A549 (cell line): ENCODE data around the gene TGIF2.

Experiments used
- CBX2 ChIP-seq: fragments of 200-600 bp; sonication (generic); IDR thresholded peaks from 2 replicates; pipeline ENCODE4 v1.6.1; 2016; ENCODE audit warnings: low read depth, mild to moderate bottlenecking, borderline replicate concordance
- FOSB ChIP-seq: fragments of 250-450 bp; sonication (Bioruptor Pico); IDR thresholded peaks from 2 replicates; pipeline ENCODE4 v1.5.0; 2020; ENCODE audit warnings: mild to moderate bottlenecking, moderate library complexity
- PHF8 ChIP-seq: fragments of 200-600 bp; sonication (generic); IDR thresholded peaks from 2 replicates; pipeline ENCODE4 v1.6.1; 2016; ENCODE audit warnings: low read depth, mild to moderate bottlenecking, antibody characterized with exemption, moderate library complexity, borderline replicate concordance
- POLR2A ChIP-seq: IDR thresholded peaks from 2 replicates; pipeline ENCODE4 v1.6.1; 2012; ENCODE audit warnings: mild to moderate bottlenecking, low read length
- POLR2AphosphoS2 ChIP-seq: conservative IDR thresholded peaks from 2 replicates; pipeline ENCODE4 v1.6.1; 2012; ENCODE audit warnings: low read length, improper control_type of control experiment, inconsistent platforms
- RAD21 ChIP-seq, 2 experiments: fragments of >200 bp in 1 of 2; sonication (Bioruptor Twin) in 1 of 2; formaldehyde crosslinking in 1 of 2; IDR thresholded peaks in 1 of 2; conservative IDR thresholded peaks in 1 of 2; 2 replicates in 1 of 2; 3 replicates in 1 of 2; pipeline ENCODE4 v1.6.1; 2012 to 2018; ENCODE audit warnings: inconsistent platforms in 1 of 2
- SMC3 ChIP-seq: fragments of >200 bp; sonication (Bioruptor Twin); formaldehyde crosslinking; IDR thresholded peaks from 3 replicates; pipeline ENCODE4 v1.6.1; 2018; ENCODE audit warnings: inconsistent platforms
- TF ChIP-seq, protein P1 (sequence below): fragments of >200 bp; sonication (Bioruptor Twin); formaldehyde crosslinking; IDR thresholded peaks from 3 replicates; pipeline ENCODE4 v1.5.1; 2016
- TF ChIP-seq, protein P2 (sequence below): fragments of 250-450 bp; sonication (Bioruptor Pico); IDR thresholded peaks from 2 replicates; pipeline ENCODE4 v1.5.0; 2021; ENCODE audit warnings: mild to moderate bottlenecking, moderate library complexity, borderline replicate concordance

DNA sequence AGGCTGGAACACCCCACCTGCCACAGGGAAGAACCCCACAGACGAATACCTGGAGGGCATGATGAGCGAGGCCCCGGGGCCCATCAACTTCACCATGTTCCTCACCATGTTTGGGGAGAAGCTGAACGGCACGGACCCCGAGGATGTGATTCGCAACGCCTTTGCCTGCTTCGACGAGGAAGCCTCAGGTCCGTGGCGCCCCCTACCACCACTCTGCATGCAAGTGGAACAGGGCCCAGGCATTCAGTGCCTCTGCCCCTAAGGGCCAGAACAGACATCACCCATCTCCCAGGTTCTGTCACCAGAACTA lies 25.4 kb upstream of the TGIF2 start:
- TF ChIP-seq CBX2 = no peak
- TF ChIP-seq, protein P1, sequence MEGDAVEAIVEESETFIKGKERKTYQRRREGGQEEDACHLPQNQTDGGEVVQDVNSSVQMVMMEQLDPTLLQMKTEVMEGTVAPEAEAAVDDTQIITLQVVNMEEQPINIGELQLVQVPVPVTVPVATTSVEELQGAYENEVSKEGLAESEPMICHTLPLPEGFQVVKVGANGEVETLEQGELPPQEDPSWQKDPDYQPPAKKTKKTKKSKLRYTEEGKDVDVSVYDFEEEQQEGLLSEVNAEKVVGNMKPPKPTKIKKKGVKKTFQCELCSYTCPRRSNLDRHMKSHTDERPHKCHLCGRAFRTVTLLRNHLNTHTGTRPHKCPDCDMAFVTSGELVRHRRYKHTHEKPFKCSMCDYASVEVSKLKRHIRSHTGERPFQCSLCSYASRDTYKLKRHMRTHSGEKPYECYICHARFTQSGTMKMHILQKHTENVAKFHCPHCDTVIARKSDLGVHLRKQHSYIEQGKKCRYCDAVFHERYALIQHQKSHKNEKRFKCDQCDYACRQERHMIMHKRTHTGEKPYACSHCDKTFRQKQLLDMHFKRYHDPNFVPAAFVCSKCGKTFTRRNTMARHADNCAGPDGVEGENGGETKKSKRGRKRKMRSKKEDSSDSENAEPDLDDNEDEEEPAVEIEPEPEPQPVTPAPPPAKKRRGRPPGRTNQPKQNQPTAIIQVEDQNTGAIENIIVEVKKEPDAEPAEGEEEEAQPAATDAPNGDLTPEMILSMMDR = no peak
- no peak for TF ChIP-seq RAD21 (conservative IDR thresholded peaks at IDR 0.05 in 1 of 2, IDR thresholded peaks at IDR 0.05 in 1 of 2)
- no peak for TF ChIP-seq SMC3
- no peak for TF ChIP-seq POLR2A
- TF ChIP-seq, protein P2, sequence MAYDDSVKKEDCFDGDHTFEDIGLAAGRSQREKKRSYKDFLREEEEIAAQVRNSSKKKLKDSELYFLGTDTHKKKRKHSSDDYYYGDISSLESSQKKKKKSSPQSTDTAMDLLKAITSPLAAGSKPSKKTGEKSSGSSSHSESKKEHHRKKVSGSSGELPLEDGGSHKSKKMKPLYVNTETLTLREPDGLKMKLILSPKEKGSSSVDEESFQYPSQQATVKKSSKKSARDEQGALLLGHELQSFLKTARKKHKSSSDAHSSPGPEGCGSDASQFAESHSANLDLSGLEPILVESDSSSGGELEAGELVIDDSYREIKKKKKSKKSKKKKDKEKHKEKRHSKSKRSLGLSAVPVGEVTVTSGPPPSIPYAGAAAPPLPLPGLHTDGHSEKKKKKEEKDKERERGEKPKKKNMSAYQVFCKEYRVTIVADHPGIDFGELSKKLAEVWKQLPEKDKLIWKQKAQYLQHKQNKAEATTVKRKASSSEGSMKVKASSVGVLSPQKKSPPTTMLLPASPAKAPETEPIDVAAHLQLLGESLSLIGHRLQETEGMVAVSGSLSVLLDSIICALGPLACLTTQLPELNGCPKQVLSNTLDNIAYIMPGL (CRISPR knock-in tag) = no peak
- no peak for TF ChIP-seq POLR2AphosphoS2
- TF ChIP-seq FOSB (CRISPR knock-in tag) = no peak
- no peak for TF ChIP-seq PHF8
